Measurements from ENCODE around the gene DEFB129.
"Not testable (repeated sequence)": the region's sequence is repeated elsewhere in the genome, so short reads cannot be mapped to it uniquely, and the experiment has no call there.

GRCh38 chr20:225879-226278, 1.2 kb upstream of the DEFB129 start:
- not testable (repeated sequence) for TF ChIP-seq SMAD1 (IDR thresholded peaks at IDR 0.05; ENCODE audit: low read depth, partially characterized antibody); SMC3 (IDR thresholded peaks at IDR 0.05; ENCODE audit: borderline replicate concordance, low read length); E2F8 (IDR thresholded peaks at IDR 0.05; ENCODE audit: low read depth, partially characterized antibody); MAX (IDR thresholded peaks at IDR 0.05; ENCODE audit: low read depth, low read length); NFIC (IDR thresholded peaks at IDR 0.05; ENCODE audit: low read depth, low read length); CREM (IDR thresholded peaks at IDR 0.05; ENCODE audit: low read depth); CTCF (IDR thresholded peaks at IDR 0.05 in 2 of 3, conservative IDR thresholded peaks at IDR 0.05 in 1 of 3; ENCODE audit: control insufficient read depth in 2 of 3, extremely low read depth in 1 of 3, insufficient read depth in 1 of 3, low read depth in 3 of 3, low read length in 3 of 3); ZNF384 (IDR thresholded peaks at IDR 0.05; ENCODE audit: borderline replicate concordance, low read depth, low read length); RAD21 (IDR thresholded peaks at IDR 0.05; ENCODE audit: insufficient read depth, low read depth, low read length); SUZ12 (IDR thresholded peaks at IDR 0.05; ENCODE audit: unreplicated experiment); TAF1 (IDR thresholded peaks at IDR 0.05; ENCODE audit: borderline replicate concordance, low read depth, low read length); CHD1 (IDR thresholded peaks at IDR 0.05; ENCODE audit: low read depth, low read length); CEBPB (IDR thresholded peaks at IDR 0.05; ENCODE audit: borderline replicate concordance in 1 of 2, low read depth in 2 of 2, low read length in 2 of 2)

All from GM12878 (cell line).